Loucy (cell line): Measurements from ENCODE around the gene TRMT61A.

Source experiments
- H2AFZ ChIP-seq: fragments of 200-600 bp; sonication (generic); 2 replicates; pipeline ENCODE4 v1.6.0; 2016; ENCODE audit warnings: antibody characterized with exemption, mild to moderate bottlenecking, low read length, moderate library complexity
- H3F3A ChIP-seq: fragments of 200-600 bp; 2 replicates; pipeline ENCODE4 v1.6.0; 2016; ENCODE audit warnings: antibody characterized with exemption, low read depth, mild to moderate bottlenecking
- H3K27me3 ChIP-seq: fragments of 200-600 bp; sonication (generic); 2 replicates; pipeline ENCODE4 v1.6.1; 2014; ENCODE audit warnings: low read length, mild to moderate bottlenecking; ENCODE audit not compliant: insufficient read depth, poor library complexity, severe bottlenecking
- H3K36me3 ChIP-seq: fragments of 200-600 bp; sonication (generic); 2 replicates; pipeline ENCODE4 v1.6.1; 2016; ENCODE audit warnings: low read length; ENCODE audit not compliant: insufficient read depth
- H3K4me1 ChIP-seq: fragments of 200-600 bp; sonication (generic); 2 replicates; pipeline ENCODE4 v1.5.1; 2014; ENCODE audit warnings: low read length, mild to moderate bottlenecking; ENCODE audit not compliant: insufficient read depth, poor library complexity, severe bottlenecking
- H3K4me2 ChIP-seq: fragments of 200-600 bp; sonication (generic); 2 replicates; pipeline ENCODE4 v1.6.0; 2014; ENCODE audit warnings: antibody characterized with exemption, low read length, low read depth, mild to moderate bottlenecking; ENCODE audit not compliant: poor library complexity, severe bottlenecking
- H3K4me3 ChIP-seq: fragments of 200-600 bp; sonication (generic); 2 replicates; pipeline ENCODE4 v1.5.1; 2014; ENCODE audit warnings: low read length, mild to moderate bottlenecking, mixed read lengths; ENCODE audit not compliant: poor library complexity, severe bottlenecking
- H3K79me2 ChIP-seq: fragments of 200-600 bp; sonication (generic); 2 replicates; pipeline ENCODE4 v1.6.1; 2014; ENCODE audit warnings: low read length; ENCODE audit not compliant: insufficient read depth
- H3K9ac ChIP-seq: fragments of 200-600 bp; sonication (generic); 2 replicates; pipeline ENCODE4 v1.6.0; 2014; ENCODE audit warnings: mild to moderate bottlenecking, low read depth, low read length, moderate library complexity; ENCODE audit not compliant: poor library complexity, severe bottlenecking
- H3K9me2 ChIP-seq: fragments of 200-600 bp; sonication (generic); replicated peaks from 2 replicates; pipeline ENCODE4 v1.6.1; 2016; ENCODE audit warnings: low read depth, low read length, mixed read lengths
- H3K9me3 ChIP-seq: fragments of 200-600 bp; sonication (generic); 2 replicates; pipeline ENCODE4 v1.6.1; 2014; ENCODE audit warnings: mild to moderate bottlenecking, antibody characterized with exemption, low read length, low read depth; ENCODE audit not compliant: insufficient read depth
- H4K20me1 ChIP-seq: fragments of 200-600 bp; sonication (generic); 2 replicates; pipeline ENCODE4 v1.6.0; 2014; ENCODE audit warnings: antibody characterized with exemption, low read length, mild to moderate bottlenecking; ENCODE audit not compliant: insufficient read depth, poor library complexity, severe bottlenecking
- EZH2phosphoT487 ChIP-seq: fragments of 200-600 bp; IDR thresholded peaks from 2 replicates; pipeline ENCODE4 v1.6.1; 2018; ENCODE audit warnings: antibody characterized with exemption, mild to moderate bottlenecking, moderate library complexity, borderline replicate concordance
- TF ChIP-seq, protein P1 (sequence below): fragments of 200-600 bp; sonication (generic); conservative IDR thresholded peaks from 2 replicates; pipeline ENCODE4 v1.5.1; 2014; ENCODE audit warnings: mild to moderate bottlenecking, antibody characterized with exemption, low read length

TRMT61A gene

DNA sequence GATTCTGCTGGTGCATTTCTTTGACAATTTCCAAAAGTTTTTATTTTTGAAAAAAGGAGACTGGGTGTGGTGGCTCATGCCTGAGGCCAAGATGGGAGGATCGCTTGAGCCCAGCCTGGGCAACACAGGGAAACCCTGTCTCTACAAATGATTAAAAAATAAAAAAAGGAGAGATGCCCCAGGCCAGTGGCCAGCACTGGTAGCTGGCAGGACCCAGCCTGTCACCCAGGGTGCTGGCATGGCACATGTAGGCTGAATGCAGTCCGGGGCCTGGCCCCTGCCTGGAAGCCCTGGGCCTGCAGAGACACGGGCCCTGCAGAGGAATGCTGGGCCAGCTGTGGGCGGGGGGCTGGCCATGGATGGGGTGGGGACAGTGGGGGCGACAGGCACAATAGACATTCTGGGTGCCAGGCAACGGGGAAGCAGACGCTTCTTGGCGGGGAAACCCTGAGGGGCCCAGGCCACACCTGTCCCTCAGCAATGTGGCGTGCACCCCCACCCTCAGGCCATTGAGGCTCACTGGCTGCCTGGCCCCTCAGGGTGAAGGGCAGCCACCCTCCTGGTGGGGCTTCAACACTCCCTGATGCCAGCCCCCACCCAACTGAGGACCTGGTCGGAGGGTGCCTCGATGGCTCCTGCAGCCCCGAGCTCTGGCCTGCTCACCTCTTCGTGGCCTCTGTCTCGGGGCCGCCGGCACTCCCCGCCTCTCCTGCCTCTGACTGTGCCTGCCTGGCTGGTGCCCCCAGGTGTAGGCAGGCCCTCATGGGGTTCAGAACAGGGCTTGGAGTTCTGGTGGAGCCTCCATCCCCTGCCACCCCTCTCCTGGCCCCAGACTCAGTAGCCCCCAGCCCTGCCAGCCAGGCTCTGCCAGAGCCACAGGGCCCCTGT lies 12.1 kb downstream of the TRMT61A start:
- H3F3A ChIP-seq, result no peaks in the 10 kb centered on the region
- no peaks in the 10 kb centered on the region for H3K9me2 ChIP-seq
- H3K27me3 ChIP-seq, result no peaks in the 10 kb centered on the region
- no peak overlapping the region for H3K9ac ChIP-seq
- H3K4me3 ChIP-seq, result no peak overlapping the region
- H3K4me1 ChIP-seq, result no peaks in the 10 kb centered on the region
- no peak overlapping the region for H3K4me2 ChIP-seq
- H3K79me2 ChIP-seq, result no peaks in the 10 kb centered on the region
- H4K20me1 ChIP-seq, result no peaks in the 10 kb centered on the region
- no peaks in the 10 kb centered on the region for H3K36me3 ChIP-seq
- no peaks in the 10 kb centered on the region for H3K9me3 ChIP-seq
- TF ChIP-seq EZH2phosphoT487, result no peak
- TF ChIP-seq, protein P1, sequence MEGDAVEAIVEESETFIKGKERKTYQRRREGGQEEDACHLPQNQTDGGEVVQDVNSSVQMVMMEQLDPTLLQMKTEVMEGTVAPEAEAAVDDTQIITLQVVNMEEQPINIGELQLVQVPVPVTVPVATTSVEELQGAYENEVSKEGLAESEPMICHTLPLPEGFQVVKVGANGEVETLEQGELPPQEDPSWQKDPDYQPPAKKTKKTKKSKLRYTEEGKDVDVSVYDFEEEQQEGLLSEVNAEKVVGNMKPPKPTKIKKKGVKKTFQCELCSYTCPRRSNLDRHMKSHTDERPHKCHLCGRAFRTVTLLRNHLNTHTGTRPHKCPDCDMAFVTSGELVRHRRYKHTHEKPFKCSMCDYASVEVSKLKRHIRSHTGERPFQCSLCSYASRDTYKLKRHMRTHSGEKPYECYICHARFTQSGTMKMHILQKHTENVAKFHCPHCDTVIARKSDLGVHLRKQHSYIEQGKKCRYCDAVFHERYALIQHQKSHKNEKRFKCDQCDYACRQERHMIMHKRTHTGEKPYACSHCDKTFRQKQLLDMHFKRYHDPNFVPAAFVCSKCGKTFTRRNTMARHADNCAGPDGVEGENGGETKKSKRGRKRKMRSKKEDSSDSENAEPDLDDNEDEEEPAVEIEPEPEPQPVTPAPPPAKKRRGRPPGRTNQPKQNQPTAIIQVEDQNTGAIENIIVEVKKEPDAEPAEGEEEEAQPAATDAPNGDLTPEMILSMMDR, result no peak
- H2AFZ ChIP-seq, result no peak overlapping the region

DNA sequence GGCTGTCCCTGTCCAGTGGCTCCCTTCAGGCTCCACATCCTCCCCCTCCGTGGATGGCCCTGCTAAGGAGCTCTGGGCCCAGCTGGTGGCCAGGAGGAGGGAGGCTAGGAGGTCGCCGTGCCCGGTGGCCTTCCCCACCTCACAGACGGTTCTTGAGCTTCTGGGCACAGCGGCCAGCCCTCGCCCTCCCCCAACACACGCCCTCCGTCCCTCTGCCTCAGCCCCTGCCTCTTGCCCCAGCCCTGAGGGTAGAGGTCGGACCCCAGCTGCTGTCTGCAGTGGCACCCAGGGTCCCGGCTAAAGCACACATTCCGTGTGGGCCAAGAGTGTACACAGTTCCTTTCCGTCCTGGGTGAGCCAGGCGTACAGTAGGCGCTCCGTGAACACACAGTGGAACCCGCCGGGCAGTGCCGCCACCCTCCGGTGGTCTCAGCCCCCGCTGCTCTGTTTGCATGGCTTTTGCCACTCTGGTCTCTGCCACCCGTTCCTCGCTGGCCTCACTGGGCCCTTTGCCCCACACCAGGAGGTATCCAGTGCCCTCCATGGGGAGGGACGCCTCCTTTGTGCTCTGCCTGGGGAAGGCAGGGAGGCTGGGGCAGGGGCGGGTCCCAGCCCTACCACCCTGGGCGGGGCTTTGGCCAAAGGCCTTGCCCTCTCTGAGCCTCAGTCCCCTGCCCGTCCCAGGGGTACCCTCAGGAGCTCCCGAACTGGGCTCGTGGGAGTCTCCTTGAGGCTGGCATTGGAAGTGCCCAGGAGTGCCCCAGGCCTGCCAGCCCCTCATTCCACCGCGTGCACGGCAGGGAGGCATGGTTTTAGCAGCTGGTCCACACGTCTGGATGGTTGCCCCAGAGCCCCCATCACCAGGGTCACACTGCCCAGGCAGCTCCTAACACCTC lies 13.0 kb downstream of the TRMT61A start:
- Histone ChIP-seq H3K79me2 (no peaks in the 10 kb centered on the region), H3K27me3 (no peaks in the 10 kb centered on the region), H4K20me1 (no peaks in the 10 kb centered on the region), H3K9me2 (no peaks in the 10 kb centered on the region), H3K9me3 (no peaks in the 10 kb centered on the region), H3K4me3 (no peak overlapping the region), H3K4me1 (no peaks in the 10 kb centered on the region), H3F3A (no peaks in the 10 kb centered on the region), H3K36me3 (no peaks in the 10 kb centered on the region), H3K4me2 (no peak overlapping the region), H3K9ac (no peak overlapping the region), H2AFZ (no peak overlapping the region)
- TF ChIP-seq EZH2phosphoT487, result no peak
- TF ChIP-seq, protein P1, result no peak

DNA sequence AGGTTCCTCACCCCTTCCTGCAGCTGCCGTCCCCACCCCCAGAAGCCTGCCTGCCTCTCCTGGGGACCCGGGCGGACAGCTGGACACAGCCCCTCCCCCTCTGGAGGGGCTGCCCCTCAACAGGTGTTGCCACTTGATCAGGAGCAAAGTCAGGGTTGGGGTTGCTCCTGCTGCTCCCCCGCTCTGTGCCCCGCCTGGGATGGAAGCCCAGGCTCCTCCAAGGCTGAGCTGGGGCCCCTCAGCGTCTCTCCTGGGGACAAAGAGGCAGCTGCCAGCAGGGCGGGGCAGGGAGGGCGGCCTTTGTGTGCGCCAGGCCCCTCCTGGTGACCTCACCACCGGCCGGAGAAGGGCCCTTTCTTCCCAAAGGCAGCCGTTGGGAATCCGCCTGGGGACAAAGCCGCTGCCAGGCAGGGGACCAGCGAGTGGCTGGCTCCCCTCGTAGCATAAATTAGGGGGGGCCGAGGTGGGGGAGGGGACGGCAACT lies 13.7 kb downstream of the TRMT61A start:
- H3K9ac ChIP-seq, result no peak overlapping the region
- no peaks in the 10 kb centered on the region for H4K20me1 ChIP-seq
- no peak for TF ChIP-seq EZH2phosphoT487
- TF ChIP-seq, protein P1, result no peak
- H3K9me3 ChIP-seq, result no peaks in the 10 kb centered on the region
- H3K79me2 ChIP-seq, result no peaks in the 10 kb centered on the region
- no peaks in the 10 kb centered on the region for H3K27me3 ChIP-seq
- H3K4me1 ChIP-seq, result no peaks in the 10 kb centered on the region
- H3K4me2 ChIP-seq, result no peak overlapping the region
- H3K36me3 ChIP-seq, result no peaks in the 10 kb centered on the region
- H2AFZ ChIP-seq, result no peak overlapping the region
- H3K9me2 ChIP-seq, result no peaks in the 10 kb centered on the region
- no peak overlapping the region for H3K4me3 ChIP-seq
- H3F3A ChIP-seq, result no peaks in the 10 kb centered on the region
